NCI-H128 (cell line): Measurements from ENCODE around the gene PDPK1.
"Not testable (repeated sequence)": the region's sequence is repeated elsewhere in the genome, so short reads cannot be mapped to it uniquely, and the experiment has no call there.

Experiments used
- DNase-seq: peaks from one replicate; lab custom pipeline; 2025; ENCODE audit not compliant: unreplicated experiment; lab: John Stamatoyannopoulos, UW

Gene PDPK1

DNA sequence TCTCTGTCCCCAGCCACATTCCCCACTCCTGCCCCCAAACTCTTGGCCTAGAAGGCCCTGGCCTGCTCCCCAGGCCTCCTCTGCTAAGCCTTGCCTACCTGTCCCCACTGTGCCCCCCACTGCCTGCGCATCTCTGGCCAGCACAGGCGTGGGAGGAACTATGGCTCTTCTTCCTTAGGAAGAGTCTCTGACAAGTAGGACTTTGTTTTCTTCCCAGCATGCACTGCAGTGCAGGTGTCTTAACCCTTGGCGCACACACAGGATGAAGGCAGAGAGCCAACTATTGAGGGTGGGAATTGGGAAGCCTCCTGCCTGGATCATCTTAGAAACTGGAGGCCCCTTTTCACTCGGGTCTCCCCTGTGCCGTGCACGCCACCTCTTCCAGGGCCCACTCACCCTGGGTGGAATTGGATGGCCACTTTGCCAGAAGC, 14.0 kb upstream of the PDPK1 start:
- DNase-seq: no peak

DNA sequence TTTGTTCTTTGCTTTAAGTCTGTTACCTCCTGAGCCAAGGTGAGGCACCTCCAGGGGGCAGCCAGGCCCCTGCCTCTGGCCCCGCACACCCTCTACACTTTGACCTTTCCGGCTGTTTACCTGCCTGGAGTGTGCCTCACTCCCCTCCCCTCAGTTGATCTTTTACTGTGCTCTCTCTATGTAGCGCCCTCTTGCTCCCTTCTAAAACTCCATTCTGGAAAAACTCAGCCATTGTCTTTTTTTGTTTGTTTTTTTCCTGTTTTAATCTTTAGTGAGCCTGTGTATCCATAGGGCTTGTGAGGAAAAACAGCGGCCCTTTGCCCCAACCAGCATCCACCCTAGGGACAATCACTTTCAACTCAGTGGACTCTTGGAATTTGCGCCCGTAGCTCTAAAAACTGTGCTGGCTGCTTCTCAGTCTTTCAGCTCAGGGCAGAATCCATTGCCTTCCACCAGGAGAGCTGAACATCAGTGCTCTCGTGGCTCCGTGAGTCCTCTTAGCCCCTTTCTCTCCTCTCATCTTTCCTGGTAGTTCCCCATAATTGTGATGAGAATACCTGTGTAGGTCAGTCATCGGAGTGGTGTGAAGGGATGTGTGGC, 13.4 kb upstream of the PDPK1 start:
- no peak for DNase-seq

DNA sequence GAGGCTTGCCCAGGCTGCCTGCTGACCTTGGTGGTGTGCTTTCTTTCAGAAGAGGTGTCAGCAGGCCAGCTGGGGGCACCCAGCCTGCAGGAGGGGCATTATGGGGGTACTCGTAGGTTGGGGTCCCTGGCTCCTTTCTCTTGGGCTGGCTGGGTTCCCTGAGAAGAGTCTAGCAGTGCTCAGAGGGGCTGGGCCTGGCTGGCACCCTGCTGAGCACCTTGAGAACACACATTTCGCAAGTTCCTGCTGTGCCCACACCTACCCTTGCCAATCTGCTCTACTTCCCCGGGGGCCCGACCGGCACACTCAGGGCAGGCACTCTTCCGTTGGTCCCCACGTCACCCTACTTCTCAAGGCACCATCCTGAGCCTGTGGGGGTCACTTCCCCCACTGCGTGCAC, 11.7 kb upstream of the PDPK1 start:
- no peak for DNase-seq

DNA sequence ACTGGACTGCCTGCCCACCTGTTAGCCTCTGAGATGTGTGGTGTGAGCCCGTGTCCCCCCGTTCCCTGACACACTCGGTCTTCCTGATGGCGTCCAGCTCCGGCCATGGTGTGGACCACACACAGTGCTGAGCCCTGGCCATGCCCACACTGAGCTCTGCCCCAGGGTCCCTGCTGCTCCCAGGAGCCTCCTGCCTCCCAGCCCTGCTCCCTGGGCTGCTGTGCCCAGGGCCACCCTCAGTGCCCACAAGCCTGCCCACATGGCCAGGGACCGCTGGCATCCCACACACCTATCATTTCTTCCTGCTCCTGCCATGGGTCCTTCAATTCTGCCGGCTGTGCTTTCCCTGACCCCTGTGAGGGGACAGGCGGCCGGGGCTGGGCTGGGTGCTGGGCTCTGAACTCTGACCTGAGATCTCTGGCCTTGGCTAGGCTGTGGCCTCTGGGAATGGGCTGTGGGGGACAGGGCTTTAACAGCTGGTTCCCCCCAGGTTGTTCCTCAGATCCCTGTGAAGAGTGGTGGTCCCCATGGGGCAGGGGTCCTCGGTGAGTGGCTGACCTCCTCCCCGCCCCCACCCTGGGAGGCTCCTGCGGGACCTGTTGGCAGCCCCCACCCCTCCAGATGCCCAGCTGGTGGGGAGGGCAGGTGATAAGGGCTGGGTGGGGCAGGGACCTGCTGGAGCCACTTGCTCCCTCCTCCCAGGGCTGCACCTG, 10.6 kb upstream of the PDPK1 start:
- no peak for DNase-seq

DNA sequence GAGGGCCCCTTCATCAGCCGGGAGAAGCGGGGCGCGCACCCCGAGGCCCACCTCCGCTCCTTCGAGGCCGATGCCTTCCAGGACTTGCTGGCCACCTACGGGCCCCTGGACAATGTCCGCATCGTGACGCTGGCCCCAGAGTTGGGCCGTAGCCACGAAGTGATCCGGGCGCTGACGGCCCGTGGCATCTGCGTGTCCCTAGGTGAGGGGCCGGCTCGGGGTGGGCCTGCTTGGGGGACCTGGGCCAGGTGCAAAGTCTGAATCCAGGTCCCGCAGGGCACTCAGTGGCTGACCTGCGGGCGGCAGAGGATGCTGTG, 10.1 kb upstream of the PDPK1 start:
- DNase-seq: no peak

DNA sequence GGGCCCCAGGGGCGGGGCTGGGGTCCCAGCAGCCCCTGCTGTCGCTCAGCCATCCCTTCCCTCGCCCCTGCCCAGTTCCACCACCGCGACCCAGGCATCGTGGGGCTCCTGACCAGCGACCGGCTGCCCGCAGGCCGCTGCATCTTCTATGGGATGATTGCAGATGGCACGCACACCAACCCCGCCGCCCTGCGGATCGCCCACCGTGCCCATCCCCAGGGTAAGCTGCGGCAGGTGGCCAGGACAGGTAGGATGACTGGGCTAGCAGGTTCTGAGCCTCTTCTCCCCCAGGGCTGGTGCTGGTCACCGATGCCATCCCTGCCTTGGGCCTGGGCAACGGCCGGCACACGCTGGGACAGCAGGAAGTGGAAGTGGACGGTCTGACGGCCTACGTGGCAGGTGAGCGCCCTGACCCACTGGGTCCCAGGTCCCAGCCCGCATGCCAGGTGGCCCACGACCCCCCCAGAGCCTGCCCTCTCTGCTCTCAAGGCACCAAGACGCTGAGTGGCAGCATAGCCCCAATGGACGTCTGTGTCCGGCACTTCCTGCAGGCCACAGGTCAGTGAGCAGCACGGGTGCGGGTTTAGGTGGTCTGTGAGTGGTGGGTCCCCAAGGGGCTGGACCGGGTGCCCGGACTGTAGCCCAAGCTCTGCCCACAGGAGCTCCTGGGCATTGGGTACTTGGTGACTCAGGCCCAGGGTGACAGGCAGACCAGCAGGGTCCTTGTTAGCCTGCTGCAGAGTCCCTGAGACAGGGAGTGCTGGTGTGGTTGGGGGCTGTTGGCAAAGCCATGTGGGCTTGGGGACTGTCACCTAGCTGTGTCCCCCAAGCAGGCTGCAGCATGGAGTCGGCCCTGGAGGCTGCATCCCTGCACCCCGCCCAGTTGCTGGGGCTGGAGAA, 9.4 kb upstream of the PDPK1 start:
- no peak for DNase-seq

DNA sequence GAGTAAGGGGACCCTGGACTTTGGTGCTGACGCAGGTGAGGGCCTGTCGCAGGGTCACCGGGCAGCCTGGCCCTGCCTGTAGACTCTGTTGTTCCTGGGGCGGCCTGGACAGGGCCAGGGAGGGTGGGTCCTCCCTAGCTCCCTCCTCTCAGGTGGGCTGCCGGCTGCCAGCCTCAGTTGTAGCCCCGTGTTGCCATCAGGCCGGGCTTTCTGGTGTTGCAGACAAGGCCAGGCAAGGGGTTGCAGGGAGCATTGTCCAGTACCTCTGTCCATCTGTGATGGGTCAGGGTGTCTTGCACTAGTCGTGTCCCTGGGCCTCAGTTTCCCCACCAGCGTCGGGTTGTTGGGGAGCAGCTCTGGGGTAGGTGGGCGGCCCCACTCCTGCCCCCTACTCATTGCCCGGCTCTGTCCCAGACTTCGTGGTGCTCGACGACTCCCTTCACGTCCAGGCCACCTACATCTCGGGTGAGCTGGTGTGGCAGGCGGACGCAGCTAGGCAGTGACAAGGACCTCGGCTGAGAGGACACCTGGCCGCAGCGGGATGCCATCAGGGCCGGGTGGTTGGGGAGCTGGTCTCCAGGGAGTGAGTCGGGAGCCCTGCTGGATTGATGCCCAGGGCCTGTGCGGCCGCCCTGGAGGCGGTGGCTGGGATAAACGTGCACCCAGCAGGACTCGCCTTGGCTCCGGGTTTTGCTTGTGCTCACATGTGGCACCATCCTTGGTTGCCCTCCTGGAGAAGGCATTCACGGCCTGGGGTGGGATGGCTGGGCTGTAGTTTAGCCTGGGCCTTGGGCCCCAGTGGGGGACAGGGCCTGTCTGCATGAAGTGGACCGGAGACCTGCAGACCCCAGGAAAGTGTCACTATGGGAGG, 8.5 kb upstream of the PDPK1 start:
- DNase-seq: no peak

DNA sequence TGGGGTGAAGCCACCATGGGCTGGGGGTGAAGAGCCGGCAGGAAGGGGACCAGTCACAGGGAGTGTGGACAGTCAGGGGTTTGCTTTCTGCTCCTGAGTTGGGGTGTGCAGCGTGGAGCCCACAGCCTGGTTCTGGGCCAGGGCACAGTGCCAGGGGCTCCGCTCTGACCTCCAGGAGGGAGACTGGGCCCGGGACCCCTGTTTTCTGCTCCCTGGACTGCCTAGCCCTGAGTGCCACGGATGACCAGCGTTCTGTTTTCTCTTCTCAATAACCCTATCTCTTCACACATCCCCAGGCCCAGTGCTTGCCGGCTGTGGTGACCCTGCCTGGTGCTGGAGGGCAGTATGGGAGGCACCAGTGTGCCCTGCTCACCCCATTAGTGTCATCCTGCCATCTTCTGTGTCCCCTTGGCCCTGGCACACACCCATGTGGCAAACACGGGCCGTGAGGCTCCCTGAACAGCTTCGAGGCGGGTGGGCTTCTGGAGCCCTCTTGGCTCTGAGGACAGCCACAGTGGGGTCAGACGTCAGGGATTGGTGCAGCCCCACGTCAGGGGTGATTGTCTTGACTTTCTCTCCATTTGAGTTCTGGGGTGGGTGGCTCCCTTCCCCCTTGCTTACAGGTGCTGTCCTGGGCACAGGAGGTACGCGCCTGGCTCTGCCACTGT, 7.7 kb upstream of the PDPK1 start:
- no peak for DNase-seq

DNA sequence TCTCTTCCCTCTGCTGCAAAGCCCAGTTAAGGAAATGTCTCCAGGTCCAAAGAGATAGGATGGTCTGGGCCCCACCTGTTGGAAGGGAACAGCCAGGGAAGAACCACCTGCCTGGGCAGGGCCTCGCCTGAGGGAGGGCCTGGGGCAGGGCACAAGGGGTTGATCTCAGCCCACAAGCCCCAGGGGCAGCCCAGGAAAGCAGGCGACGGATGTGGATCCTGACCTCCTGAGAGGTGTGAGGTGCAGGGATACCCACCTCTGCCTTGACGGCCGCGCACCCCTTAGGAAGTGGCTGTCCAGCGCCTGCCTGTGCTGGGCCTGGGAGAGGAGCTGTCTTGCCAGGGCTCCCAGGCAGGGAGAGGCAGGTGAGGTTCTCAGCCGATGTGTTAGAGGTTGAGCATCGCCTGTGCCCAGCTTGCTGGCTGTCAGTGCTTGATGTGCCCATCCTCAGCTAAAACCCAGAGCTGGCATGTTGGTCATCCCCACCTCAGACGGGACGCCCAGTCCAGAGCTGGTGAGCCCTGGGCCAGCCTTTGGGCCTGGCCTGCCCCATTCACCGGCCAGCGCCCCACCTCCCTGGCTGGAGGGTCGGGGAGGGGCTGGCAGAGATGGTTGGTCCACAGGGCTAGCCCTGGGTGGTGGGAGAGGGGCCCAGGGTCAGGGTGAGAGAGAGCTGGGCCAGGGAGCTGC, 7.0 kb upstream of the PDPK1 start:
- DNase-seq: no peak

DNA sequence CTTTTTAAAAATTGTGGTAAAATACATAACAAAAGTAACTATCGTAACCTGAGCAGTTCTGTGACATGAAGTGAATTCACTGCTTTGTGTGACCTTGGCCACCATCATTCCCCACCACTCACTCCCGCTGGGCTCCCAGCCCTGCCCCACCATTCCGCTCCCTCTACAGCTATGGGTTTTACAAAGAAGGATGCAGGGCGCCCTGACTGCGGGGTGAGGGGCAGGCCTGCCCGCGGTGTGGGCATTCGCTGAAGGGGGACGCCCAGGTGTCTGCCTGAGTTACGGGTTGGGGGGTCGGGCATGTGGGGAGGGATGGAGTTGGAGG, 6.5 kb upstream of the PDPK1 start, which contains the start of gene CEMP1:
CEMP1 (minus strand) TSS at position 38 of the 325 bp plus-strand sequence. CDS start 335 bp downstream, outside the sequence.
- DNase-seq: no peak

DNA sequence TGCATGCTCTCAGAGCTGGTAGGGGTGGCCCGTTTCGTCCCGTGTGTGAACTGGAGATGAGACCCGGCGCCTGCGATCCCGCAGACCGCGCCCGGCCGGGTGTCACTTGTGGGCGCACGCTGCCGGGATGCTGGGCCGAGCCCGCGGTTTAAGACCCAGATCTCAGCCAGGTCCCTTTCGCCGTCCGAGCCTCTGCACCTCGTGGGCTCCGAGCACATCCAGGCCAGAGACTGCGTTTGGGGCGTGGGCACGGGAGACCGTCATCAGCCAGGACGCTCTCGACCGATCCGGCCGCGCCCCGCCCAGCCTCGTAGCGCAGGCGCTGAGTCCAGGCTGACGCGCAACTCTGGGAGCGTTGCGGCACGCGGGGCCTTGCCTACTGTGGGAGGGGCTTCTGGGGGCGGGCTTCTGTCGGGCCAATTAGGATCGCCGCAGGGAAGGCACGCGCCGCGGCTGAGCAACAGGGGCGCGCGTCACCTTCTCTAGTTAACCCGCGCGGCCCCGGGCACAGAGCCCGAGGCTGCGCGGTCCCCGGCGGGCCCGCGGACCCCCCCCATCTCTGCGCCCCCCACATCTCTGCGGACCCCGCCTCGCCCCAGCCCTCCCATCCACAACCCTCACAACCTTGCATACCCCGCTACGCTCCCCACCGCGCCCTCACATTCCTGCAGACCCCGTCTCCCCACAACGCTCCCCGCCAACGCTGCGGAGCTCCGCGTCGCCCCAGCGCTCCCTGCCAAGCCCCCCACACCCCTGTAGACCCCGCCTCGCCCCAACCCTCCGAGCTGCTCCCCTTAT, 5.9 kb upstream of the PDPK1 start:
- DNase-seq: peak; percentile 76

DNA sequence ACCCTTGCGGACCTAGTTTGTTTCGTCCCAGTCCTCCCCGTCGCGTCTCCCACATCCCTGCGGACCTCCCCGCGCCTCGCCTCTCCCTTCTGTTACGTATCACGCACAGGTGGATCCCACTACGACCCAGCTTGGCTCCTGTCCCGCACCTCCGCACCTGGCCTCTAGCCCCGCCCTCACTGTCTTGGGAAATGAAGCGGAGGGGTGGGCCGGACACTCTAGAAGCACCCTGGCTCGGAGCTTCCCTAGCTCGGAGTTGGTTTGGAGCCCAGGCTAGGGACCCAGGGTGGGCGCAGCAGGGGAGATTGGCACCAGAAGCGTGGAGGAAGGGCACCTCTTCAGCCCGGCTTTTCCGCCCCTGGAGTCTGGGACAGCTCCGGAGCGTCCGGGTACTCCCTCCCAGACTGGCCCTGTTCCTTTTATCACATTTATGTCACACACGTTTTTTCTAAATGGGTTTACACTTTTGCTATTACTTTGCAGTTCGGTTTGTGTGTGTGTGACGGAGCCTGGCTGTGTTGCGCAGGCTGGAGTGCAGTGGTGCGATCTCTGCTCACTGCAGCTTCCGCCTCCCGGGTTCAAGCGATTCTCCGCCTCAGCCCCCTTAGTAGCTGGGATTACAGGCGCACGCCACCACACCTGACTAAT, 5.2 kb upstream of the PDPK1 start:
- DNase-seq: peak; percentile 25

DNA sequence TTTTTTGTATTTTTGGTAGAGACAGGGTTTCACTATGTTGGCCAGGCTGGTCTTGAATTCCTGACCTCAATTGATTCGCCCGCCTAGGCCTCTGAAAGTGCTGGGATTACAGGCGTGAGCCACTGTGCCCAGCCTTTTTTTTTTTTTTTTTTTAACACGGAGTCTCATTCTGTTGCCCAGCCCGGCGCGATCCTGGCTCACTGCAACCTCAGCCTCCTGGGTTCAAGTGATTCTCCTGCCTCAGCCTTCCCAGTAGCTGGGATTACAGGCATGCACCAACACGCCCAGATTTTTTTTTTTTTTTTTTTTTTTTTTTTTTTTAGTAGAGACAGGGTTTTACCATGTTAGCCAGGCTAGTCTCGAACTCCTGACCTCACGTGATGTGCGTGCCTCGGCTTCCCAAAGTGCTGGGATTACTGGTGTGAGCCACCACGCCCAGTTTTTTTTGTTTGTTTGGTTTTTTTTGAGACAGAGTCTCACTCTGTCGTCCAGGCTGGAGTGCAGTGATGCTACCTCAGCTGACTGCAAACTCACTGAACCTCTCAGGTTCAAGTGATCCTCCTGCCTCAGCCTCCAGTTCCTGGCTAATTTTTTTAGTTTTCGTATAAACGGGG, 4.6 kb upstream of the PDPK1 start:
- not testable (repeated sequence) for DNase-seq

DNA sequence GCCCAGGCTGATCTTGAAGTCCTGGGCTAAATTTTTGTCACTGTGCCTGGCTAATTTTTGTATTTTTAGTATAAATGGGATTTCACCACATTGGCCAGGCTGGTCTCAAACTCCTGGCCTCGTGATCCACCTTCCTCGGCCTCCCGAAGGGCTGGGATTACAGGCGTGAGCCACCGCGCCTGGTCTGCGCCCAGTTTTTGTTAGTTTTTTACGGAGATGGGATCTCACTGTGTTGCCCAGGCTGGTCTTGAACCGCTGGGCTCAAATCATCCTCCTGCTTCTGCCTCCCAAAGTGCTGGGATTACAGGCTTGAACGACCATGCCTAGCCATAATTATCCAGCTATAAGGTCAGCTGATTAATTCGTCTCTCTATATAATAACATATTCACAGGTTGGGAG, 3.9 kb upstream of the PDPK1 start:
- no peak for DNase-seq

DNA sequence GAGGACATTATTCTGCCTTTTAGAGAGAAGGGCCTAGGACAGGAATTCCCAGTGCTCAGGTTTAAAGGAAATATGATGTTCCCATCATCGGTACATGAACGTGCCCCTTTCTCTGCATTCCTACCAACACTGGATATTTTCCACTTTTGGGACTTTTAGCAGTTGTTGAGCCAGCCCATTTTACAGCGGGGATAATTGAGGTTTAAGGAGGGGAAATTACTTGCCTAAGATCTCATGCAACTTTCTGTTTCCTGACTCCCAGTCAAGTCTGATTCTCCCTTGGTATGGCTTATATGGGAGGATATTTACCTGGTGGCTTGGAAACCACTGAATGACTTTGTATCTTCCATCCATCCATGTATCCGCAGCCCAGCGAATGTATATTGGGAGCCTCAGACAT, 3.5 kb upstream of the PDPK1 start:
- not testable (repeated sequence) for DNase-seq

DNA sequence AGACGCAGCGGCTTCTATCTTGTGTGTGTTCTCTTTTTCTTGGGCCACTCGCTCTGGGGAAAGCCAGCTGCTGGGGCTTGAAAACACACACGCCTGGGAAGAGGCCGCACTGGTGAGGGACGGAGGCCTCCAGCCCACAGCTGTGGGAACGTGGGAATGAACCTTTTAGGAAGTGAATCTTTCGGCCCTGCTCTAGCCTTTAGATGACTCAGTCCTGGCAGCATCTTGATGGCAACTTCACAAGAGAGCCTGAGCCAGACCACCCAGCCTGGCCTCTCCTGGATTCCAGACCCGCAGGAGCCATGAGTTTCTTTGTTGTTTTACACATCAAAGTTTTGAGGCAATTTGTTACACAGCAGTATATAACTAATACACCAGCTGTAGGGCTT, 2.2 kb upstream of the PDPK1 start:
- no peak for DNase-seq

DNA sequence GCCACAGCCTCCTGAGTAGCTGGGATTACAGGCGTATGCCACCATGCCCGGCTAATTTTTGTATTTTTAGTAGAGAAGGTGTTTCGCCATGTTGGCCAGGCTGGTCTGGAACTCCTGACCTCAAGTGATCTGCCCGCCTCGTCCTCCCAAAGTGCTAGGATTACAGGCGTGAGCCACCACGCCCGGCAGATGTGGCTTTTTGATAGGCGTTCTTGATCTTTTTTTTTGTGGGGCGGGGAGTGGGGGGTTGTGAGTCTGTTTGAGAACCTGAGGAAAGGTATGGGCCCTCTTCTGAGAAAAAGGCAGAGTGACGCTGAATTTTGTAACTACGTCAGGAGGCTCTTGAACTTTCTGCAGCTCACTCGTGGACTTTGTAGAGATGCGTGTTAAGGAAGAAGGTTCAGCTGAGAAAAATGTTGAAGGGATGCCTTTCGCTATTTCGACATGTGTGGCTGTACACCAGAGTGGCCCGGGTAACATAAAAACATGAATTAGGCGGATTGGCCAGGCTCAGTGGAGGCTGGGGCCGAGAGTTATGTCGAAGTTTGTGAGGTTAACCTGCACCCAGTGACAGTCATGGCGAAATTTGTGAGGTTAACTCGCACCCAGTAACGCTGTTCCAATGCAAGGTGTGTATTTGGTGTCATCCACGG, 1.5 kb downstream of the PDPK1 start:
- not testable (repeated sequence) for DNase-seq
